ENCODE measurements around the gene CREB1.

DNA sequence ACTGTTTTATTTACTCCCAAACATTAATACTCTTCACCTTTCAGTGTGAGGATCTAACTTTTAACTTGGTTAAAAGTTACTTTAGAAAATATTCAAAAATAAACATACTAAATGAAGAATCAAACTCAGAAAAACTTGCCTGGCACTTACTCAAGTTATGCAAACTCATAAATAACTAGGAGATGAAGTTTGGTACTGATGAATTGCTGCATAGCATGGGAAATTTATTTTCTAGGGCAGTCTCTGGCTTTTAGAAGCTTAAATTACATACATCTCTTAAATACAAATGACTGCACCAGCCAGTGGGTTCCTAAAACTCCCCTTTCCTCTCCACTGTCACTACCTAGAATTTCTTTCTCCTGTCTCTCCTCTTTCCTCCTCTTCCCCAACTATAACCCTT is 46.7 kb upstream of the CREB1 start:
- TF ChIP-seq POLR2A (IDR thresholded peaks at IDR 0.05; ENCODE audit: low read depth, low read length) (no peak), POLR2AphosphoS5 (IDR thresholded peaks at IDR 0.05; ENCODE audit: low read depth, low read length) (no peak), TAF1 (IDR thresholded peaks at IDR 0.05; ENCODE audit: borderline replicate concordance, low read depth, low read length) (no peak)
